Brain microvascular endothelial cell (primary cell): Measurements from ENCODE around the gene ABCG1.

ENCODE experiments used
- DNase-seq: peaks from one replicate; pipeline ENCODE4 v3.0.0-alpha.2; 2020
- H3K27ac ChIP-seq: fragments of 250-450 bp; sonication (Bioruptor Pico); 2 replicates; pipeline ENCODE4 v1.5.1; 2020; ENCODE audit warnings: mild to moderate bottlenecking, moderate library complexity
- H3K27me3 ChIP-seq: fragments of 250-450 bp; sonication (Bioruptor Pico); replicated peaks from 2 replicates; pipeline ENCODE4 v1.5.1; 2020; ENCODE audit warnings: mild to moderate bottlenecking
- H3K36me3 ChIP-seq: fragments of 250-450 bp; sonication (Bioruptor Pico); replicated peaks from 2 replicates; pipeline ENCODE4 v1.5.1; 2020; ENCODE audit warnings: mild to moderate bottlenecking
- H3K4me3 ChIP-seq: 2 replicates; pipeline ENCODE4 v1.5.1; 2011; ENCODE audit warnings: low read depth, mild to moderate bottlenecking, control low read depth, low read length, moderate library complexity
- in situ Hi-C: cut with HindIII; loops from 2 replicates; pipeline ENCODE4 v1.10.0; 2017; ENCODE audit warnings: low sequenced_read_pairs, low pct_ligation_motif_present
- TF ChIP-seq, protein P1 (sequence below): IDR thresholded peaks from 2 replicates; pipeline ENCODE4 v1.5.1; 2011; ENCODE audit warnings: low read depth, mild to moderate bottlenecking, moderate library complexity, low read length, control low read depth, inconsistent platforms; ENCODE audit errors: missing control alignments

ABCG1 gene

DNA sequence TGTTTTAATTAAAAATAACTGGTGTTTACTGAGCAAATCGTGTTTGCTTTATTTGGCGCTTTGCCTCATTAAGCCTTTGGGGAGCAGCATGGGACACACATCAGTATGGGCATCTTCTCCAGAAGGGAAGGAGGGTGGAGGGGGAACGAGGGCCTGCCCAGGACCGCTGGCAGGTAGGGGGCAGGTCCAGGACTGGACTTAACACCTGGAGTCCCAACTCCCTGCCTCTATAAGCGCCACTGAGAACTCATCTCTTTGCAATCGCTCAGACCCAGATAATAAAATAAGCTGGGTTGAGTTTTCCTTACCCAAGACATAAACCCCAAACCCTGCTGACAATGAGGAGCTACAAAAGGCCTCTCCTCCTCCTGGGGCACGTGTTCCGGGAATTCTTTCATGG, 15.1 kb downstream of the ABCG1 start:
- Histone ChIP-seq H3K27ac (no peak overlapping the region), H3K4me3 (no peak overlapping the region), H3K36me3 (no peaks in the 10 kb centered on the region), H3K27me3 (peaks cover 16% of the 10 kb centered on the region)
- in situ Hi-C loops: no loop called here
- TF ChIP-seq, protein P1, sequence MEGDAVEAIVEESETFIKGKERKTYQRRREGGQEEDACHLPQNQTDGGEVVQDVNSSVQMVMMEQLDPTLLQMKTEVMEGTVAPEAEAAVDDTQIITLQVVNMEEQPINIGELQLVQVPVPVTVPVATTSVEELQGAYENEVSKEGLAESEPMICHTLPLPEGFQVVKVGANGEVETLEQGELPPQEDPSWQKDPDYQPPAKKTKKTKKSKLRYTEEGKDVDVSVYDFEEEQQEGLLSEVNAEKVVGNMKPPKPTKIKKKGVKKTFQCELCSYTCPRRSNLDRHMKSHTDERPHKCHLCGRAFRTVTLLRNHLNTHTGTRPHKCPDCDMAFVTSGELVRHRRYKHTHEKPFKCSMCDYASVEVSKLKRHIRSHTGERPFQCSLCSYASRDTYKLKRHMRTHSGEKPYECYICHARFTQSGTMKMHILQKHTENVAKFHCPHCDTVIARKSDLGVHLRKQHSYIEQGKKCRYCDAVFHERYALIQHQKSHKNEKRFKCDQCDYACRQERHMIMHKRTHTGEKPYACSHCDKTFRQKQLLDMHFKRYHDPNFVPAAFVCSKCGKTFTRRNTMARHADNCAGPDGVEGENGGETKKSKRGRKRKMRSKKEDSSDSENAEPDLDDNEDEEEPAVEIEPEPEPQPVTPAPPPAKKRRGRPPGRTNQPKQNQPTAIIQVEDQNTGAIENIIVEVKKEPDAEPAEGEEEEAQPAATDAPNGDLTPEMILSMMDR: no peak
- DNase-seq: no peak

- TF ChIP-seq, protein P1: no peak
- H3K27ac ChIP-seq: no peak overlapping the region
- in situ Hi-C loops: no loop called here
- DNase-seq: peak; percentile 24
- H3K4me3 ChIP-seq: no peak overlapping the region
- peaks cover 16% of the 10 kb centered on the region for H3K27me3 ChIP-seq
- H3K36me3 ChIP-seq: no peaks in the 10 kb centered on the region
Measured at GRCh38 chr21:42234464-42235241, 15.7 kb downstream of the ABCG1 start.

DNA sequence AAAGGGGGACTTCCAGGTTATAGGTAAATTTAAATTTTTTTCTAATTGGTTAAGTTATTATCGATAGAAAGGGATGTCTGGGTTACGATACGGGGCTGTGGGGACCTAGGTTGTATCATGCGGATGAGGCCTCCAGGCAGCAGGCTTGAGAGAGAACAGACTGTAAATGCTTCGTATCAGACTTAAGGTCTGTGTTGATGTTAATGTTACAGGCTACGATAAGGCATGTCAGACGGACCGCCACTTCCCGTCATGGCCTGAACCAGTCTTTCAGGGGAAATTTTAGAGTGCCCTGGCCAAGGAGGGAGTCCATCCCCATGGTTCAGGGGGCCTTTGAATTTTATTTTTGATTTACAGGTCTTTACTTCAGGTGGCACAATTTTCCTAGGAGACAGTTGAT, 16.7 kb downstream of the ABCG1 start:
- H3K27ac ChIP-seq: no peak overlapping the region

GRCh38 chr21:42236014-42236413, 17.1 kb downstream of the ABCG1 start:
- in situ Hi-C loops: no loop called here
- TF ChIP-seq, protein P1: no peak
- no peak overlapping the region for H3K4me3 ChIP-seq

More for the DNA sequence above, 16.7 kb downstream of the ABCG1 start:
- peaks cover 16% of the 10 kb centered on the region for H3K27me3 ChIP-seq
- DNase-seq: no peak
- H3K36me3 ChIP-seq: no peaks in the 10 kb centered on the region
- TF ChIP-seq, protein P1: no peak
- H3K4me3 ChIP-seq: no peak overlapping the region
- in situ Hi-C loops: no loop called here

DNA sequence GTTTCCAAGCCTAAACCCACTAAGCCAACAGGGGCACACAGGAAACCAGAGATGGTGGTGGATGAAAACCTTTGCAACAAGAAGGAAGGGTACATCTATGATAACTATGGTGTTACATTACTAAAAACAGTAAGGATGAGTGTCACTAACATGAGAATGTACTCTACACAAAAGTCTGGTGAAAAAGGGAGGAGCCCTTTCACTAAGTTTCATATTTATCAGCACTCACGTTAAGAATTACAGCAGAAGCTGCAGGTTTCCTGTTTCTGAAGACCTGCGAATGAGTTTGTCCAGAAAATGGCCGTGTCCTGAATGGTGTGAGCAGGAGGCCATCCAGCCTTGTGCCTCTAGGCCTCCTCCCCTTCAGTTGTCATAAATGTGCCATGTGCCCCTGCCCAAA, 17.8 kb downstream of the ABCG1 start:
- Histone ChIP-seq H3K27me3 (peaks cover 16% of the 10 kb centered on the region), H3K36me3 (no peaks in the 10 kb centered on the region), H3K27ac (no peak overlapping the region), H3K4me3 (no peak overlapping the region)
- in situ Hi-C loops: no loop called here
- no peak for DNase-seq
- TF ChIP-seq, protein P1: no peak

More at GRCh38 chr21:42236014-42236413, 17.1 kb downstream of the ABCG1 start:
- Histone ChIP-seq H3K27ac (no peak overlapping the region), H3K36me3 (no peaks in the 10 kb centered on the region), H3K27me3 (peaks cover 16% of the 10 kb centered on the region)
- no peak for DNase-seq

DNA sequence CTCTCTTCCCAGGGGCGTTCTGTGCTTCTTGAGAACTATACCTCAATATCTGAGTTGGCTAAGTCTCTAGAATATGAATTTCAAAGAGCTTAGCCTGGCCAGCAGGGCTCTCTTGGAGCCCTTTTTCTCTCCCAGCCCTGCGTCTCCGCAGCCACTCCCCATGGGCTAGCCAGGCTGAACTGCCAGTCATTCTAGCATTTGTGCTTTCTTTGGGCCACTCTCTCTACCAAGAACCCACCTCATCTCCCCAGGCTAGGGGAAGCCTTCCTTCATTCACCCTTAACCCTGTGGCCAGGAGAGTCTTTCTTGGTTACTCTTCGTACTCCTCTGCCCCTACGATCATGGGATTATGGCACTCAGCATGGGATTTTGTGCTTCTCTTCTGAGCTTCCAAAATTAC, 18.2 kb downstream of the ABCG1 start:
- TF ChIP-seq, protein P1: no peak
- Histone ChIP-seq H3K4me3 (no peak overlapping the region), H3K27ac (no peak overlapping the region), H3K27me3 (peaks cover 16% of the 10 kb centered on the region), H3K36me3 (no peaks in the 10 kb centered on the region)
- in situ Hi-C loops: no loop called here
- no peak for DNase-seq
